ENCODE measurements around the gene TBKBP1.

Gene TBKBP1

GRCh38 chr17:47716375-47716774, 22.4 kb downstream of the TBKBP1 start:
- DNase-seq = no peak

- DNase-seq = no peak
These were observed 23.3 kb downstream of the TBKBP1 start for GRCh38 chr17:47717261-47717697.

- DNase-seq = no peak
These were observed 24.1 kb downstream of the TBKBP1 start for GRCh38 chr17:47717979-47718621.

GRCh38 chr17:47718634-47719405, 24.9 kb downstream of the TBKBP1 start:
- DNase-seq = no peak

GRCh38 chr17:47719411-47720152, 25.6 kb downstream of the TBKBP1 start:
- DNase-seq = no peak

GRCh38 chr17:47720196-47720595, 26.2 kb downstream of the TBKBP1 start:
- DNase-seq = no peak

- peak; percentile 64 for DNase-seq
These were observed 27.0 kb downstream of the TBKBP1 start for GRCh38 chr17:47720754-47721533.

GRCh38 chr17:47721725-47722124, 27.8 kb downstream of the TBKBP1 start:
- DNase-seq = no peak

GRCh38 chr17:47724705-47725104, 30.7 kb downstream of the TBKBP1 start:
- DNase-seq = no peak

- no peak for DNase-seq
These were observed 31.6 kb downstream of the TBKBP1 start for GRCh38 chr17:47725446-47726111.

- no peak for DNase-seq
These were observed 33.1 kb downstream of the TBKBP1 start for GRCh38 chr17:47726796-47727703.

GRCh38 chr17:47727704-47728036, 33.7 kb downstream of the TBKBP1 start:
- DNase-seq = no peak

GRCh38 chr17:47728214-47728877, 34.4 kb downstream of the TBKBP1 start:
- DNase-seq = no peak

GRCh38 chr17:47729476-47729875, 35.5 kb downstream of the TBKBP1 start:
- DNase-seq = no peak

- DNase-seq = no peak
These were observed 36.7 kb downstream of the TBKBP1 start for GRCh38 chr17:47730681-47731080.

GRCh38 chr17:47731396-47731795, 37.4 kb downstream of the TBKBP1 start:
- no peak for DNase-seq

GRCh38 chr17:47732399-47733046, 38.6 kb downstream of the TBKBP1 start:
- no peak for DNase-seq

GRCh38 chr17:47733047-47733673, 39.2 kb downstream of the TBKBP1 start, which contains the start of gene TBX21:
Gene TBX21, plus strand, starts transcription at chr17:47733236. Its CDS starts 219 bp downstream, at chr17:47733455.
- DNase-seq = no peak

- DNase-seq = no peak
These were observed 39.9 kb downstream of the TBKBP1 start for GRCh38 chr17:47733674-47734410.

All from left hindlimb (tissue), 1 donor.